CD14-positive monocyte (primary cell): Measurements from ENCODE around the gene BORCS8. TPM values are rescaled to one million over a fixed set of nuclear protein-coding genes. Genes with fewer than 3 reads are reported as not detected.
"Not testable (repeated sequence)": the region's sequence is repeated elsewhere in the genome, so short reads cannot be mapped to it uniquely, and the experiment has no call there.

Experiments
- DNase-seq, 3 donors: peaks; one replicate each; pipeline ENCODE4 v3.0.0-alpha.2; 2011 to 2022
- H2AFZ ChIP-seq: 2 replicates; pipeline ENCODE4 v1.6.0; 2012; ENCODE audit warnings: mild to moderate bottlenecking, low read depth, low read length, inconsistent platforms; ENCODE audit not compliant: insufficient read depth, poor library complexity, severe bottlenecking
- H3K27ac ChIP-seq, 2 donors: 1 replicate in 1 of 2; 2 replicates in 1 of 2; pipeline ENCODE4 v1.5.1; 2012 to 2013; ENCODE audit warnings: low read length in 2 of 2, control low read depth in 1 of 2, inconsistent platforms in 1 of 2, low read depth in 1 of 2, mild to moderate bottlenecking in 1 of 2
- H3K27me3 ChIP-seq, 2 donors: one replicate each; pipeline versions ENCODE4 v1.6.0 to v1.6.1; 2011 to 2013; ENCODE audit warnings: low read length in 2 of 2; ENCODE audit not compliant: control insufficient read depth in 2 of 2, insufficient read depth in 2 of 2
- H3K36me3 ChIP-seq, 2 donors: replicated peaks in 1 of 2; 1 replicate in 1 of 2; 2 replicates in 1 of 2; pipeline versions ENCODE4 v1.5.1 to v1.6.1; 2012 to 2013; ENCODE audit warnings: low read length in 2 of 2, control low read depth in 1 of 2, inconsistent platforms in 1 of 2, mild to moderate bottlenecking in 1 of 2; ENCODE audit not compliant: insufficient read depth in 2 of 2, control insufficient read depth in 1 of 2
- H3K4me1 ChIP-seq, 2 donors: 1 replicate in 1 of 2; 2 replicates in 1 of 2; pipeline versions ENCODE4 v1.5.1 to v1.6.1; 2012 to 2013; ENCODE audit warnings: low read length in 2 of 2, control low read depth in 1 of 2, inconsistent platforms in 1 of 2, mild to moderate bottlenecking in 1 of 2, moderate library complexity in 1 of 2; ENCODE audit not compliant: insufficient read depth in 2 of 2, control insufficient read depth in 1 of 2
- H3K4me2 ChIP-seq: replicated peaks from 2 replicates; pipeline ENCODE3; 2012; ENCODE audit warnings: low read length, moderate library complexity, mild to moderate bottlenecking; ENCODE audit not compliant: poor library complexity, severe bottlenecking; ENCODE audit errors: extremely low read depth
- H3K4me3 ChIP-seq, 3 experiments: fragments of 200-600 bp in 1 of 3; sonication (generic) in 1 of 3; replicated peaks in 1 of 3; 1 replicate in 2 of 3; 2 replicates in 1 of 3; pipeline ENCODE4 v1.5.1; 2011 to 2013; ENCODE audit warnings: low read length in 3 of 3, mild to moderate bottlenecking in 3 of 3, control low read depth in 2 of 3, low read depth in 2 of 3, inconsistent platforms in 1 of 3, moderate library complexity in 1 of 3
- H3K79me2 ChIP-seq: 2 replicates; pipeline ENCODE4 v1.6.0; 2012; ENCODE audit warnings: mild to moderate bottlenecking, control low read depth, inconsistent platforms, low read length, moderate library complexity; ENCODE audit not compliant: insufficient read depth
- H3K9ac ChIP-seq: 2 replicates; pipeline ENCODE4 v1.6.0; 2017; ENCODE audit warnings: low read length, mild to moderate bottlenecking; ENCODE audit not compliant: insufficient read depth, poor library complexity, severe bottlenecking
- H3K9me3 ChIP-seq, 2 donors: replicated peaks in 1 of 2; 1 replicate in 1 of 2; 2 replicates in 1 of 2; pipeline versions ENCODE4 v1.5.1 to v1.6.1; 2012 to 2013; ENCODE audit warnings: low read length in 2 of 2, control low read depth in 1 of 2; ENCODE audit not compliant: control insufficient read depth in 1 of 2, insufficient read depth in 1 of 2
- H4K20me1 ChIP-seq: 2 replicates; pipeline ENCODE4 v1.6.0; 2012; ENCODE audit warnings: mild to moderate bottlenecking, low read length, control low read depth, moderate library complexity; ENCODE audit not compliant: insufficient read depth
- H3K27ac Mint-ChIP-seq, 7 donors: one replicate each; pipeline ENCODE4 v1.8.0; 2020; ENCODE audit warnings: mild to moderate bottlenecking in 7 of 7, mixed read lengths in 7 of 7, moderate library complexity in 6 of 7, inconsistent platforms in 2 of 7
- H3K27me3 Mint-ChIP-seq, 3 donors: one replicate each; pipeline ENCODE4 v1.8.0; 2021 to 2022; ENCODE audit warnings: low read depth in 3 of 3, mild to moderate bottlenecking in 3 of 3, mixed read lengths in 3 of 3, moderate library complexity in 3 of 3, inconsistent platforms in 1 of 3
- H3K36me3 Mint-ChIP-seq, 2 donors: one replicate each; pipeline ENCODE4 v1.8.0; 2020; ENCODE audit warnings: mixed read lengths in 2 of 2, inconsistent platforms in 1 of 2, mild to moderate bottlenecking in 1 of 2
- H3K4me1 Mint-ChIP-seq: one replicate; pipeline ENCODE4 v1.8.0; 2020; ENCODE audit warnings: mild to moderate bottlenecking, mixed read lengths
- H3K4me3 Mint-ChIP-seq, 2 donors: one replicate each; pipeline ENCODE4 v1.8.0; 2020; ENCODE audit warnings: mild to moderate bottlenecking in 2 of 2, mixed read lengths in 2 of 2, moderate library complexity in 1 of 2
- H3K9me3 Mint-ChIP-seq, 7 donors: one replicate each; pipeline ENCODE4 v1.8.0; 2020 to 2022; ENCODE audit warnings: mixed read lengths in 7 of 7, mild to moderate bottlenecking in 6 of 7, moderate library complexity in 6 of 7, inconsistent platforms in 2 of 7
- CTCF ChIP-seq: fragments of 200-600 bp; IDR thresholded peaks from one replicate; pipeline ENCODE4 v1.8.0; 2022; ENCODE audit warnings: antibody characterized with exemption, mild to moderate bottlenecking
- WGBS: methylation state at CpG from one replicate; pipeline ENCODE4 v1.1.5; 2013; ENCODE audit warnings: missing lambda C conversion rate; ENCODE audit not compliant: insufficient coverage; 5-methylcytosine and 5-hydroxymethylcytosine counted together
- intact Hi-C, 2 donors: fragments of 100-400 bp; cut with micrococcal nuclease; formaldehyde crosslinking; loops; one replicate each; pipeline versions ENCODE4 v1.15.0 to v1.15.1; 2023
- polyA plus RNA-seq, 3 donors: library from polyadenylated mRNA; depleted of rRNA in 1 of 3; unstranded in 2 of 3; stranded (reverse) in 1 of 3; fragments of 300-500 nt in 2 of 3; fragments of >200 nt in 1 of 3; fragmentation: Illumina TruSeq in 2 of 3; gene quantifications; 1 replicate in 2 of 3; 2 replicates in 1 of 3; pipeline ENCODE4 v1.2.3, GENCODE V29; 2012 to 2021

BORCS8 gene
- polyA plus RNA-seq, 3 donors, result 31.6 to 44.1 (median 36.5) TPM

GRCh38 chr19:19149435-19149834, 42.5 kb downstream of the BORCS8 start:
- no peaks in the 10 kb centered on the region for H3K27me3 ChIP-seq
- H3K9me3 ChIP-seq, result no peaks in the 10 kb centered on the region
- H4K20me1 ChIP-seq, result no peaks in the 10 kb centered on the region
- TF ChIP-seq CTCF, result no peak
- peak overlapping the region in 1 of 7 donors; percentile 68 for H3K27ac Mint-ChIP-seq
- peaks cover 0 to 5% (median 3%) of the 10 kb centered on the region in 7 donors for H3K9me3 Mint-ChIP-seq
- H3K36me3 ChIP-seq, result peaks cover 16 to 28% of the 10 kb centered on the region in 2 donors
- H2AFZ ChIP-seq, result no peak overlapping the region
- H3K4me3 Mint-ChIP-seq, result no peak overlapping the region
- no peak overlapping the region for H3K4me2 ChIP-seq
- no peaks in the 10 kb centered on the region for H3K4me1 Mint-ChIP-seq
- H3K36me3 Mint-ChIP-seq, result peaks cover 22 to 30% of the 10 kb centered on the region in 2 donors
- no peak overlapping the region for H3K4me3 ChIP-seq
- DNase-seq, result no peak
- H3K27ac ChIP-seq, result no peak overlapping the region
- no peak overlapping the region for H3K9ac ChIP-seq
- no peaks in the 10 kb centered on the region for H3K79me2 ChIP-seq
- H3K4me1 ChIP-seq, result peaks cover 3 to 6% of the 10 kb centered on the region in 2 donors
- peaks cover 0 to 1% (median 0%) of the 10 kb centered on the region in 3 donors for H3K27me3 Mint-ChIP-seq
- intact Hi-C loops, result loop anchor here (5.0 kb wide), 2 partner anchors 78 to 343 kb away; no protein-coding TSS in a partner anchor
- WGBS, result no CpG with 5 or more reads among the region's 2 CpGs

GRCh38 chr19:19148504-19148903, 43.4 kb downstream of the BORCS8 start:
- WGBS, result no CpG with 5 or more reads among the region's 8 CpGs
- not testable (repeated sequence) for H2AFZ ChIP-seq, H3K4me3 ChIP-seq, H3K9ac ChIP-seq, H3K4me3 Mint-ChIP-seq, H4K20me1 ChIP-seq, H3K9me3 ChIP-seq, H3K27me3 Mint-ChIP-seq, H3K4me2 ChIP-seq, H3K79me2 ChIP-seq, H3K27me3 ChIP-seq, H3K4me1 ChIP-seq, H3K27ac Mint-ChIP-seq, H3K9me3 Mint-ChIP-seq, H3K4me1 Mint-ChIP-seq, DNase-seq, H3K27ac ChIP-seq
- intact Hi-C loops, result loop anchor here (5.0 kb wide), 2 partner anchors 79 to 344 kb away; no protein-coding TSS in a partner anchor
- peaks cover 22 to 30% of the 10 kb centered on the region in 2 donors for H3K36me3 Mint-ChIP-seq
- H3K36me3 ChIP-seq, result peaks cover 16 to 28% of the 10 kb centered on the region in 2 donors
